CD4-positive, alpha-beta memory T cell (primary cell): ENCODE measurements around the gene FBXW2. TPM values are rescaled to one million over a fixed set of nuclear protein-coding genes. Genes with fewer than 3 reads are reported as not detected.
A peak's percentile ranks its signal among the peaks of the same experiment; 100 is the strongest.

ENCODE experiments used
- CTCF ChIA-PET: fragments of 350-600 bp; sonication (Branson Sonifier 250); formaldehyde crosslinking; loops from one replicate; lab custom pipeline; 2021; ENCODE audit warnings: inconsistent platforms; ENCODE audit not compliant: partially characterized antibody; lab: Charles Lee
- POLR2A ChIA-PET: fragments of 350-600 bp; sonication (Branson Sonifier 250); formaldehyde crosslinking; loops from one replicate; lab custom pipeline; 2021; ENCODE audit not compliant: partially characterized antibody; lab: Charles Lee
- DNase-seq, 5 donors: peaks; one replicate each; pipeline versions ENCODE4 v3.0.0 to v3.0.0-alpha.2; 2020 to 2022; ENCODE audit warnings: mixed read lengths in 1 of 5
- H3K27ac ChIP-seq: one replicate; pipeline ENCODE4 v1.7.0; 2013; ENCODE audit warnings: low read depth, low read length
- H3K27me3 ChIP-seq: 2 replicates; pipeline ENCODE4 v1.7.0; 2013; ENCODE audit warnings: mild to moderate bottlenecking, low read length, moderate library complexity; ENCODE audit not compliant: insufficient read depth
- H3K36me3 ChIP-seq: 2 replicates; pipeline ENCODE4 v1.7.0; 2013; ENCODE audit warnings: mild to moderate bottlenecking, low read length, moderate library complexity; ENCODE audit not compliant: insufficient read depth
- H3K4me1 ChIP-seq: 2 replicates; pipeline ENCODE4 v1.7.0; 2013; ENCODE audit warnings: mild to moderate bottlenecking, low read length, moderate library complexity; ENCODE audit not compliant: insufficient read depth
- H3K4me3 ChIP-seq, 2 donors: one replicate each; pipeline ENCODE4 v1.7.0; 2013; ENCODE audit warnings: low read length in 2 of 2, mild to moderate bottlenecking in 1 of 2
- H3K9me3 ChIP-seq, 2 donors: one replicate each; pipeline ENCODE4 v1.7.0; 2013; ENCODE audit warnings: low read length in 2 of 2, control low read depth in 1 of 2; ENCODE audit not compliant: control insufficient read depth in 1 of 2
- H3K27ac Mint-ChIP-seq, 7 donors: one replicate each; pipeline ENCODE4 v1.8.0; 2020 to 2021; ENCODE audit warnings: mixed read lengths in 7 of 7, mild to moderate bottlenecking in 6 of 7, inconsistent platforms in 3 of 7, moderate library complexity in 3 of 7
- H3K27me3 Mint-ChIP-seq, 2 donors: one replicate each; pipeline ENCODE4 v1.8.0; 2020 to 2021; ENCODE audit warnings: mixed read lengths in 2 of 2
- H3K36me3 Mint-ChIP-seq, 2 donors: one replicate each; pipeline ENCODE4 v1.8.0; 2020 to 2021; ENCODE audit warnings: mixed read lengths in 2 of 2, inconsistent platforms in 1 of 2, mild to moderate bottlenecking in 1 of 2
- H3K4me1 Mint-ChIP-seq, 4 donors: one replicate each; pipeline ENCODE4 v1.8.0; 2020 to 2021; ENCODE audit warnings: mixed read lengths in 4 of 4, mild to moderate bottlenecking in 1 of 4
- H3K4me3 Mint-ChIP-seq, 8 donors: one replicate each; pipeline ENCODE4 v1.8.0; 2020 to 2021; ENCODE audit warnings: mixed read lengths in 8 of 8, mild to moderate bottlenecking in 7 of 8, moderate library complexity in 6 of 8, inconsistent platforms in 3 of 8
- H3K9me3 Mint-ChIP-seq, 8 donors: one replicate each; pipeline ENCODE4 v1.8.0; 2020 to 2021; ENCODE audit warnings: mixed read lengths in 8 of 8, mild to moderate bottlenecking in 5 of 8, inconsistent platforms in 3 of 8, moderate library complexity in 1 of 8
- intact Hi-C: fragments of 100-400 bp; cut with micrococcal nuclease; formaldehyde crosslinking; loops from one replicate; pipeline ENCODE4 v1.15.1; 2023
- polyA plus RNA-seq, 2 donors: library from polyadenylated mRNA; unstranded; fragments of 300-500 nt; fragmentation: Illumina TruSeq; gene quantifications; one replicate each; pipeline ENCODE4 v1.2.3, GENCODE V29; 2021
- total RNA-seq, 2 experiments: library from RNA; stranded (reverse); gene quantifications; one replicate each; pipeline ENCODE4 v1.2.3, GENCODE V29; 2021

The FBXW2 gene
- total and polyA plus RNA-seq, 4 experiments from 2014 or later: 40.5 to 77.8 (median 59.4) TPM

GRCh38 chr9:120718316-120718715, 74.9 kb downstream of the FBXW2 start:
- H3K4me3 Mint-ChIP-seq: no peak overlapping the region
- POLR2A ChIA-PET: interaction anchor here (1.6 kb wide), 1 partner anchor 12 kb away, joined by 4 read pairs; no protein-coding TSS in a partner anchor
- H3K27me3 ChIP-seq: no peaks in the 10 kb centered on the region
- H3K4me1 Mint-ChIP-seq: peaks cover 3 to 6% (median 4%) of the 10 kb centered on the region in 4 donors
- H3K9me3 Mint-ChIP-seq: no peaks in the 10 kb centered on the region
- intact Hi-C loops: no loop called here
- H3K36me3 Mint-ChIP-seq: peaks cover 0 to 3% of the 10 kb centered on the region in 2 donors
- H3K9me3 ChIP-seq: no peaks in the 10 kb centered on the region
- H3K4me3 ChIP-seq: no peak overlapping the region
- CTCF ChIA-PET: interaction anchor here (1.1 kb wide), 1 partner anchor 37 kb away, joined by 3 read pairs; no protein-coding TSS in a partner anchor
- no peak overlapping the region for H3K27ac ChIP-seq
- no peaks in the 10 kb centered on the region for H3K36me3 ChIP-seq
- peaks cover 11% of the 10 kb centered on the region for H3K4me1 ChIP-seq
- H3K27ac Mint-ChIP-seq: no peak overlapping the region
- no peak for DNase-seq
- no peaks in the 10 kb centered on the region for H3K27me3 Mint-ChIP-seq

GRCh38 chr9:120717176-120717575, 76.0 kb downstream of the FBXW2 start:
- Mint-ChIP-seq H3K4me3 (no peak overlapping the region), H3K27ac (no peak overlapping the region), H3K36me3 (peaks cover 0 to 4% of the 10 kb centered on the region in 2 donors), H3K9me3 (no peaks in the 10 kb centered on the region), H3K4me1 (peaks cover 14 to 18% (median 14%) of the 10 kb centered on the region in 4 donors), H3K27me3 (no peaks in the 10 kb centered on the region)
- Histone ChIP-seq H3K9me3 (no peaks in the 10 kb centered on the region), H3K4me3 (no peak overlapping the region), H3K27ac (no peak overlapping the region), H3K4me1 (peaks cover 23% of the 10 kb centered on the region), H3K36me3 (no peaks in the 10 kb centered on the region), H3K27me3 (no peaks in the 10 kb centered on the region)
- ChIA-PET CTCF (no interaction called here), POLR2A (interaction anchor here (1.0 to 1.6 kb wide), 2 partner anchors 11 to 74 kb away, joined by 3 to 4 read pairs; no protein-coding TSS in a partner anchor)
- intact Hi-C loops: no loop called here
- DNase-seq: no peak

DNA sequence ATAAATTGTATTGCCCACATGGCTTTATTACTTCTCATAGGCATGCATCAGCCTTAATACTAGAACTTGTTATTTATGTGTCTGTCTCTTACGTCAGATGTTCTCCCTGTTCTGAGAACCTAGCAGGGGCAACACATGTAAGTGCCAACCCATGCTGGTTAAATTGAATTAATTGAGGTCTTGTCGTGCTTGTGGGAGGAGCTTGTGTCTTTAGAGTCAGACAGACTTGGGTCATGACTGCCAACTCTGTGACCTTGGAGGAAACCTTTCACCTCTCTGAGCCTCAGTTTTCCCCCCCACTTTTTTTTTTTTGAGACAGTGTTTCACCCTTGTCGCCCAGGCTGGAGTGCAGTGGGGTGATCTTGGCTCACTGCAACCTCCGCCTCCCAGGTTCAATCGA, 76.7 kb downstream of the FBXW2 start:
- Mint-ChIP-seq H3K27me3 (no peaks in the 10 kb centered on the region), H3K27ac (peak overlapping the region in 2 of 7 donors; percentile 4 to 16), H3K36me3 (peaks cover 0 to 4% of the 10 kb centered on the region in 2 donors), H3K4me3 (peak overlapping the region in 5 of 8 donors; percentile 7 to 74 (median 33)), H3K9me3 (no peaks in the 10 kb centered on the region), H3K4me1 (peaks cover 19 to 25% (median 21%) of the 10 kb centered on the region in 4 donors)
- ChIA-PET CTCF (interaction anchor here (0.8 kb wide), 1 partner anchor 94 kb away, joined by 3 read pairs; no protein-coding TSS in a partner anchor), POLR2A (no interaction called here)
- no peak overlapping the region for H3K4me3 ChIP-seq
- peaks cover 30% of the 10 kb centered on the region for H3K4me1 ChIP-seq
- no peaks in the 10 kb centered on the region for H3K9me3 ChIP-seq
- no peaks in the 10 kb centered on the region for H3K27me3 ChIP-seq
- intact Hi-C loops: no loop called here
- no peak overlapping the region for H3K27ac ChIP-seq
- no peaks in the 10 kb centered on the region for H3K36me3 ChIP-seq
- DNase-seq: no peak

- peaks cover 40% of the 10 kb centered on the region for H3K4me1 ChIP-seq
- H3K4me3 ChIP-seq: no peak overlapping the region
- peak overlapping the region; percentile 72 for H3K27ac ChIP-seq
- H3K27ac Mint-ChIP-seq: peak overlapping the region in 6 of 7 donors; percentile 16 to 93 (median 43)
- no peaks in the 10 kb centered on the region for H3K27me3 ChIP-seq
- intact Hi-C loops: loop anchor here (2.0 kb wide), 1 partner anchor 97 kb away; no protein-coding TSS in a partner anchor
- no peaks in the 10 kb centered on the region for H3K36me3 ChIP-seq
- H3K27me3 Mint-ChIP-seq: no peaks in the 10 kb centered on the region
- peaks cover 24 to 35% (median 31%) of the 10 kb centered on the region in 4 donors for H3K4me1 Mint-ChIP-seq
- H3K4me3 Mint-ChIP-seq: peak overlapping the region; percentile 83 to 93 (median 85)
- H3K9me3 Mint-ChIP-seq: no peaks in the 10 kb centered on the region
- ChIA-PET CTCF (interaction anchor here (0.8 to 1.0 kb wide), 2 partner anchors 93 to 97 kb away, joined by 3 read pairs; no protein-coding TSS in a partner anchor), POLR2A (interaction anchor here (0.8 to 1.6 kb wide), 8 partner anchors 9 to 406 kb away, joined by 3 to 7 read pairs (median 4); partner anchors contain the start of genes CNTRL and FBXW2)
- peaks cover 0 to 4% of the 10 kb centered on the region in 2 donors for H3K36me3 Mint-ChIP-seq
- DNase-seq: no peak
- H3K9me3 ChIP-seq: no peaks in the 10 kb centered on the region
These were observed 77.8 kb downstream of the FBXW2 start for GRCh38 chr9:120715389-120715924.

GRCh38 chr9:120714846-120715388, 78.3 kb downstream of the FBXW2 start:
- no peak for DNase-seq

DNA sequence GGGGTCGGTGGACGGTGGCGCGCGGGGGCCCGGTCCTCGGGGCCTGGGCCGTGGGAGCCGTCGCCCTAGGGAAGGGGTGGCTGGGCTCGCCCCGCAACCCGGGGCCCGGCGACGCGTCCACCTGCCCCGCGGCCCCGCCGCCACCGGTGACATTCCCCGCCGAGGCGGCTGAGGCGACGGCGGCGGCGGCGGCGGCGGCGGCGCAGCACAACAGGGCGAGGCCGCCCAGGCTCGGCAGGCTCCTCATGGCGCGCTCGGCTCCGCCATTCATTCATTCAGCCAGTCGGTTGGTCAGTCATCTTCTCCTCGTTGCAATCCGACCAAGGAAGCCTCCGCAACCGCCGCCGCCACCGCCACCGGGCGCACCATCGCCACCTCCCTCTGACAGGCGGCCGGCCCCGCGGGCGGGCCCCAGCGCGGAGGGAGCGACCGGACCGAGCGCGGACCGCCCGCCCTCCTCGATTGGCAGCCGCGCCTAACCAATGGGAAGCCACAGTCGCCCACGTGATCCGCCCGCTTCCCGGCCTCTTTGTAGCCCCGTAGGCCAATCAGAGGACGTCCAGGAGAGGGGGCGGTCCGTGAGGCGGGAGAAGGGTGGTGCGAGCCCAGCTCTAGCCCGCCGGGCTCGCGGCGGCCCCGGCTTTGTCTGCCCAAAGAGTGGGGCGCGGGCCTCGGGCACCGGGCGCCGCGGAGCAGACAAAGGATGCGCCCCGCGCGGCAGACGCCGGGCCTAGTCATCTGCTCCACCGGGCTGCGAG, 78.9 kb downstream of the FBXW2 start, which contains the start of gene MEGF9:
MEGF9 (minus strand) TSS at position 383 of the 758 bp plus-strand sequence; CDS start at position 271, 112 bp downstream.
- peaks cover 0 to 4% of the 10 kb centered on the region in 2 donors for H3K36me3 Mint-ChIP-seq
- Histone ChIP-seq H3K27me3 (no peaks in the 10 kb centered on the region), H3K4me3 (peak within 1 kb of the TSS; percentile 66 to 84), H3K4me1 (peaks cover 51% of the 10 kb centered on the region), H3K27ac (peak within 1 kb of the TSS; percentile 72), H3K9me3 (no peaks in the 10 kb centered on the region), H3K36me3 (no peaks in the 10 kb centered on the region)
- peak within 1 kb of the TSS; percentile 82 to 93 (median 90) for H3K27ac Mint-ChIP-seq
- H3K4me1 Mint-ChIP-seq: peaks cover 25 to 41% (median 34%) of the 10 kb centered on the region in 4 donors
- H3K9me3 Mint-ChIP-seq: no peaks in the 10 kb centered on the region
- DNase-seq: peak; percentile 94 to 98 (median 95)
- CTCF ChIA-PET: interaction anchor here (0.6 kb wide), 1 partner anchor 132 kb away, joined by 3 read pairs; no protein-coding TSS in a partner anchor
- peak within 1 kb of the TSS; percentile 84 to 96 (median 90) for H3K4me3 Mint-ChIP-seq
- no peaks in the 10 kb centered on the region for H3K27me3 Mint-ChIP-seq
- intact Hi-C loops: loop anchor here (1.0 to 2.0 kb wide), 2 partner anchors 95 to 134 kb away; partner anchors contain the start of gene CDK5RAP2
- POLR2A ChIA-PET: interaction anchor here (0.8 to 1.6 kb wide), 8 partner anchors 8 to 407 kb away, joined by 3 to 7 read pairs (median 4); partner anchors contain the start of genes CNTRL and FBXW2

More at GRCh38 chr9:120714846-120715388, 78.3 kb downstream of the FBXW2 start:
- ChIA-PET CTCF (interaction anchor here (0.6 to 1.0 kb wide), 2 partner anchors 96 to 133 kb away, joined by 3 read pairs; no protein-coding TSS in a partner anchor), POLR2A (interaction anchor here (0.8 to 1.6 kb wide), 8 partner anchors 9 to 406 kb away, joined by 3 to 7 read pairs (median 4); partner anchors contain the start of genes CNTRL and FBXW2)
- Histone ChIP-seq H3K4me1 (peaks cover 45% of the 10 kb centered on the region), H3K36me3 (no peaks in the 10 kb centered on the region), H3K9me3 (no peaks in the 10 kb centered on the region), H3K4me3 (peak overlapping the region; percentile 63 to 66), H3K27ac (peak overlapping the region; percentile 72), H3K27me3 (no peaks in the 10 kb centered on the region)
- Mint-ChIP-seq H3K4me1 (peaks cover 25 to 37% (median 33%) of the 10 kb centered on the region in 4 donors), H3K27me3 (no peaks in the 10 kb centered on the region), H3K27ac (peak overlapping the region in 6 of 7 donors; percentile 22 to 93 (median 66)), H3K4me3 (peak overlapping the region; percentile 83 to 93 (median 85)), H3K9me3 (no peaks in the 10 kb centered on the region), H3K36me3 (peaks cover 0 to 4% of the 10 kb centered on the region in 2 donors)
- intact Hi-C loops: loop anchor here (1.0 to 2.0 kb wide), 2 partner anchors 96 to 135 kb away; partner anchors contain the start of gene CDK5RAP2
